Sciatic nerve (tissue), 2 donors: ENCODE results near the gene DXO. TPM values are rescaled to one million over a fixed set of nuclear protein-coding genes. Genes with fewer than 3 reads are reported as not detected.
A peak's percentile ranks its signal among the peaks of the same experiment; 100 is the strongest.
"Not testable (repeated sequence)": the region's sequence is repeated elsewhere in the genome, so short reads cannot be mapped to it uniquely, and the experiment has no call there.

Experiments used
- ATAC-seq: fragments of 200-7000 bp; cut with Tn5 transposase; one replicate; pipeline ENCODE4 v1.9.1; 2020; ENCODE audit warnings: mild to moderate bottlenecking, moderate library complexity
- DNase-seq: peaks from one replicate; pipeline ENCODE4 v3.0.0-alpha.2; 2020; ENCODE audit warnings: low spot score
- intact Hi-C: fragments of 100-400 bp; cut with DNase I; formaldehyde crosslinking; loops from one replicate; pipeline ENCODE4 v1.14.2; 2022
- total RNA-seq: library from RNA; stranded (reverse); fragmentation: NEBNext Ultra II Directional; extraction: Animal tissue kit (Norgen Biotek cat#: 25700); gene quantifications from one replicate; pipeline ENCODE4 v1.2.1, GENCODE V29; 2021
- donor health status: DM: no; HTN: no; CAD: no.
- donor health status: DM: no; HTN: no; CAD: no.

Gene DXO
- 23.0 TPM for total RNA-seq

GRCh38 chr6:31971993-31972708 lies at the start of gene DXO:
Gene DXO (minus strand): TSS chr6:31972138. CDS start chr6:31971675, 463 bp downstream.
- ATAC-seq (peak; percentile 96), DNase-seq (peak; percentile 96)
- intact Hi-C loops, result no loop called here

GRCh38 chr6:32014547-32014946 lies 42.6 kb upstream of the DXO start, which contains the start of gene C4B:
Gene C4B (plus strand): TSS chr6:32014795. CDS start chr6:32014846, 51 bp downstream.
- ATAC-seq, result peak; percentile 83
- DNase-seq, intact Hi-C loops: not testable (repeated sequence)

- intact Hi-C loops, ATAC-seq, DNase-seq: not testable (repeated sequence)
Measured at GRCh38 chr6:32013738-32014137, 41.8 kb upstream of the DXO start.

GRCh38 chr6:32012941-32013617 lies 41.1 kb upstream of the DXO start:
- intact Hi-C loops, result not testable (repeated sequence)
- DNase-seq (peak; percentile 66), ATAC-seq (peak; percentile 24)

- ATAC-seq, intact Hi-C loops: not testable (repeated sequence)
- DNase-seq, result peak; percentile 52
Measured at GRCh38 chr6:32010856-32011530, 39.1 kb upstream of the DXO start.

GRCh38 chr6:32009537-32009936 lies 37.6 kb upstream of the DXO start:
- DNase-seq, ATAC-seq, intact Hi-C loops: not testable (repeated sequence)

- intact Hi-C loops, ATAC-seq: not testable (repeated sequence)
- peak; percentile 35 for DNase-seq
Measured at GRCh38 chr6:32008616-32009015, 36.7 kb upstream of the DXO start.

- DNase-seq, ATAC-seq, intact Hi-C loops: not testable (repeated sequence)
Measured at GRCh38 chr6:32008037-32008436, 36.1 kb upstream of the DXO start.

- intact Hi-C loops, ATAC-seq: not testable (repeated sequence)
- DNase-seq, result peak; percentile 36
Measured at GRCh38 chr6:32007086-32007485, 35.1 kb upstream of the DXO start.

GRCh38 chr6:32005991-32006529 lies 34.1 kb upstream of the DXO start:
- ATAC-seq, intact Hi-C loops: not testable (repeated sequence)
- DNase-seq, result peak; percentile 43

GRCh38 chr6:32005538-32005880 lies 33.6 kb upstream of the DXO start:
- ATAC-seq, intact Hi-C loops: not testable (repeated sequence)
- peak; percentile 44 for DNase-seq

- ATAC-seq, intact Hi-C loops: not testable (repeated sequence)
- DNase-seq, result peak; percentile 33
Measured at GRCh38 chr6:32004864-32005537, 33.1 kb upstream of the DXO start.

- ATAC-seq, intact Hi-C loops, DNase-seq: not testable (repeated sequence)
Measured at GRCh38 chr6:32004393-32004792, 32.5 kb upstream of the DXO start.

- ATAC-seq, DNase-seq, intact Hi-C loops: not testable (repeated sequence)
Measured at GRCh38 chr6:32003301-32003700, 31.4 kb upstream of the DXO start.

GRCh38 chr6:32002546-32003268 lies 30.8 kb upstream of the DXO start:
- intact Hi-C loops, DNase-seq: not testable (repeated sequence)
- ATAC-seq, result peak; percentile 46

GRCh38 chr6:31996385-31996784 lies 24.4 kb upstream of the DXO start:
- ATAC-seq, intact Hi-C loops: not testable (repeated sequence)
- peak; percentile 61 for DNase-seq

GRCh38 chr6:31994421-31994820 lies 22.5 kb upstream of the DXO start:
- ATAC-seq, intact Hi-C loops, DNase-seq: not testable (repeated sequence)

- DNase-seq, ATAC-seq, intact Hi-C loops: not testable (repeated sequence)
Measured at GRCh38 chr6:31989363-31989762, 17.4 kb upstream of the DXO start.
